HL-60 (cell line): Measurements from ENCODE around the gene SPATS2.

Source experiments
- GABPA ChIP-seq: IDR thresholded peaks from 2 replicates; pipeline ENCODE4 v1.6.1; 2012; ENCODE audit warnings: low read depth
- POLR2AphosphoS5 ChIP-seq: IDR thresholded peaks from 2 replicates; pipeline ENCODE4 v1.6.1; 2012; ENCODE audit warnings: low read depth
- SPI1 ChIP-seq: IDR thresholded peaks from 2 replicates; pipeline ENCODE4 v1.6.1; 2012; ENCODE audit warnings: low read depth, mild to moderate bottlenecking, borderline replicate concordance
- TF ChIP-seq, protein P1 (sequence below): IDR thresholded peaks from one replicate; pipeline ENCODE4 v1.5.1; 2011; ENCODE audit warnings: low read length, control low read depth, inconsistent platforms; ENCODE audit not compliant: insufficient read depth
- TF ChIP-seq, protein P2 (sequence below): IDR thresholded peaks from 2 replicates; pipeline ENCODE4 v1.6.1; 2012; ENCODE audit warnings: low read depth; ENCODE audit not compliant: insufficient replicate concordance

DNA sequence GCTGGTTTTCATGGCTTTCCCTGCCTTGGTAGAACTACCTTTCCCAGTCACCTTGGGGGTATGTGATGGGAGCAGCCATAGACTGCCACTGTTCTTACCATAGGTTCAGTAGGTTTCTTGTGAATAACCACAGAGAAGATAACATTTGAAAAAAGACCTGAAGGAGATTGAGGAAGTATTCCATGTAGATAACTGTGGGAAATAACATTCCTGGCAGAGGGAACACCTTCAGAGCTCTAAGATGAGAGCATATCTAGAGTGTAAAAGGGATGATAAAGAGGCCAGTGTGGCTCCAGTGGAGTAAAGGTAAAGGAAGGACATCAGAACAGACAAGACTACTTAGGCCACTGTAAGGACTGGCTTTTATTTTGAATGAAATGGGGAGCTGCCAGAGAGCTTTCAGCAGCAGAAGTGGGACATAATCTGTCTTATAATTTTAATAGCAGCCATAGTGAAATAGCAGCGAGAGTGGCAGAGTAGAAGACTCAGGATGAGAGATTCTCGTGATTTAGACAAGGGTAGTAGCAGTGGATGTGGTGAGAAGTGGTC, 88.9 kb downstream of the SPATS2 start:
- TF ChIP-seq, protein P1, sequence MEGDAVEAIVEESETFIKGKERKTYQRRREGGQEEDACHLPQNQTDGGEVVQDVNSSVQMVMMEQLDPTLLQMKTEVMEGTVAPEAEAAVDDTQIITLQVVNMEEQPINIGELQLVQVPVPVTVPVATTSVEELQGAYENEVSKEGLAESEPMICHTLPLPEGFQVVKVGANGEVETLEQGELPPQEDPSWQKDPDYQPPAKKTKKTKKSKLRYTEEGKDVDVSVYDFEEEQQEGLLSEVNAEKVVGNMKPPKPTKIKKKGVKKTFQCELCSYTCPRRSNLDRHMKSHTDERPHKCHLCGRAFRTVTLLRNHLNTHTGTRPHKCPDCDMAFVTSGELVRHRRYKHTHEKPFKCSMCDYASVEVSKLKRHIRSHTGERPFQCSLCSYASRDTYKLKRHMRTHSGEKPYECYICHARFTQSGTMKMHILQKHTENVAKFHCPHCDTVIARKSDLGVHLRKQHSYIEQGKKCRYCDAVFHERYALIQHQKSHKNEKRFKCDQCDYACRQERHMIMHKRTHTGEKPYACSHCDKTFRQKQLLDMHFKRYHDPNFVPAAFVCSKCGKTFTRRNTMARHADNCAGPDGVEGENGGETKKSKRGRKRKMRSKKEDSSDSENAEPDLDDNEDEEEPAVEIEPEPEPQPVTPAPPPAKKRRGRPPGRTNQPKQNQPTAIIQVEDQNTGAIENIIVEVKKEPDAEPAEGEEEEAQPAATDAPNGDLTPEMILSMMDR = no peak
- TF ChIP-seq, protein P2, sequence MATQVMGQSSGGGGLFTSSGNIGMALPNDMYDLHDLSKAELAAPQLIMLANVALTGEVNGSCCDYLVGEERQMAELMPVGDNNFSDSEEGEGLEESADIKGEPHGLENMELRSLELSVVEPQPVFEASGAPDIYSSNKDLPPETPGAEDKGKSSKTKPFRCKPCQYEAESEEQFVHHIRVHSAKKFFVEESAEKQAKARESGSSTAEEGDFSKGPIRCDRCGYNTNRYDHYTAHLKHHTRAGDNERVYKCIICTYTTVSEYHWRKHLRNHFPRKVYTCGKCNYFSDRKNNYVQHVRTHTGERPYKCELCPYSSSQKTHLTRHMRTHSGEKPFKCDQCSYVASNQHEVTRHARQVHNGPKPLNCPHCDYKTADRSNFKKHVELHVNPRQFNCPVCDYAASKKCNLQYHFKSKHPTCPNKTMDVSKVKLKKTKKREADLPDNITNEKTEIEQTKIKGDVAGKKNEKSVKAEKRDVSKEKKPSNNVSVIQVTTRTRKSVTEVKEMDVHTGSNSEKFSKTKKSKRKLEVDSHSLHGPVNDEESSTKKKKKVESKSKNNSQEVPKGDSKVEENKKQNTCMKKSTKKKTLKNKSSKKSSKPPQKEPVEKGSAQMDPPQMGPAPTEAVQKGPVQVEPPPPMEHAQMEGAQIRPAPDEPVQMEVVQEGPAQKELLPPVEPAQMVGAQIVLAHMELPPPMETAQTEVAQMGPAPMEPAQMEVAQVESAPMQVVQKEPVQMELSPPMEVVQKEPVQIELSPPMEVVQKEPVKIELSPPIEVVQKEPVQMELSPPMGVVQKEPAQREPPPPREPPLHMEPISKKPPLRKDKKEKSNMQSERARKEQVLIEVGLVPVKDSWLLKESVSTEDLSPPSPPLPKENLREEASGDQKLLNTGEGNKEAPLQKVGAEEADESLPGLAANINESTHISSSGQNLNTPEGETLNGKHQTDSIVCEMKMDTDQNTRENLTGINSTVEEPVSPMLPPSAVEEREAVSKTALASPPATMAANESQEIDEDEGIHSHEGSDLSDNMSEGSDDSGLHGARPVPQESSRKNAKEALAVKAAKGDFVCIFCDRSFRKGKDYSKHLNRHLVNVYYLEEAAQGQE = no peak
- TF ChIP-seq SPI1 (no peak), POLR2AphosphoS5 (no peak), GABPA (no peak)
